Amniotic epithelial cell (primary cell): Measurements from ENCODE around the gene HLA-B.
A peak's percentile ranks its signal among the peaks of the same experiment; 100 is the strongest.

ENCODE experiments used
- DNase-seq: peaks from one replicate; pipeline ENCODE4 v3.0.0-alpha.2; 2010; ENCODE audit warnings: low read depth

Gene HLA-B

GRCh38 chr6:31352683-31353383 lies 4.1 kb downstream of the HLA-B start:
- no peak for DNase-seq

- no peak for DNase-seq
Measured at GRCh38 chr6:31352310-31352682, 4.7 kb downstream of the HLA-B start.

GRCh38 chr6:31351401-31352309 lies 5.3 kb downstream of the HLA-B start:
- DNase-seq = no peak

DNA sequence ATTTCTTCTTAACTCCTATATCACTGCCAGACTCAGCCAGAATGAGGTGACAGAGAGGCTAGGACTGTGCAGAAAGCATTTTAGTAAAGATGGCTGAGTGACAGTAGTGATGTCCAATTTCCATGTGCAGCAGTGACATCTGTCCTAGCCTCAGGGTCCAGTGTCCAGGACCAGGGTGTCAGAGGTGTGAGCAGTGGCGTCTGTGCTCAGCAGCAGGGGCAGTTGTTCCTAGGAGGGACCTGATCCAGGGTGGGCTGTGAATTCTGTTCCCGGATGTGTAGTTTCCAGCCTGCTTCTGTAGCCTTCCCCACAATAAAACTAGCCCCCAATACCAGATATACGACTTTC lies 6.0 kb downstream of the HLA-B start:
- DNase-seq = no peak

- no peak for DNase-seq
Measured at GRCh38 chr6:31350196-31351032, 6.6 kb downstream of the HLA-B start.

DNA sequence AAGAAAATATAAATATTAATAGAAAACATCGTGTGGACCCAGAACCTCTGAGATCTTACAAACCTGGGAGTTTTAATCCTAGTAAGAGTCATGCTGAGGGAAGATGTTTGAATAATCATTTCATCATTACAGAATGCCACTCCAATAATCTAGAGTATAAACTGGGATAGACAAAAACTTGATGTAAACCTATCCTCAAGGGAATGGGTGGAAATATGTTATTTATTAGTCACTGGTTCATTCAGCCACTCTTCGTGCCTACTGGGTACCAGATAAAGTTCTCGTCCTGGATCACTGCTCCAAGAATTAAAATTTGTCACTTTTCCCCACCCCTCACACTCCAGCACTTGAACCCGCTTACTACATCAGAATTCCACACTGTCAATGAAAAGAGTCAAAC lies 7.7 kb downstream of the HLA-B start:
- DNase-seq = no peak

GRCh38 chr6:31345026-31345730 lies 11.8 kb downstream of the HLA-B start:
- DNase-seq = no peak

DNA sequence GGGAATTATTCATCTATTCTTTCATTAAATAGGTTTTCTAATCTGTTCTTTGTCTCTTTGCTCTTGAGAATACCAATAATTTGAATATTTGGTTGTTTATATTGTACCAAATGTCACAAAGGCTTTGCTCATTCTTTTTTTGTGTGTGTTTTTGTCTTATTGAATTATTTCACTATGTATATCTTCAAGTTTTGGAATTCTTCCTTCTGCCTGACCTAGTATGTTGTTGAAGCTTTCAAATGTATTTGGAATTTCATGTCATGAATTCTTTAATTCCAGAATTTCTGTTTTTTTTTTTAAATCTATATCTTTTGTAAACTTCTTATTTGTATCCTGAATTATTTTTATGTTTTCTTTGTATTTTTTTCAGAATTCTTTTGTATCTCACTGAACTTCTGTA lies 16.8 kb downstream of the HLA-B start:
- no peak for DNase-seq

GRCh38 chr6:31339210-31339609 lies 17.8 kb downstream of the HLA-B start:
- DNase-seq = no peak

DNA sequence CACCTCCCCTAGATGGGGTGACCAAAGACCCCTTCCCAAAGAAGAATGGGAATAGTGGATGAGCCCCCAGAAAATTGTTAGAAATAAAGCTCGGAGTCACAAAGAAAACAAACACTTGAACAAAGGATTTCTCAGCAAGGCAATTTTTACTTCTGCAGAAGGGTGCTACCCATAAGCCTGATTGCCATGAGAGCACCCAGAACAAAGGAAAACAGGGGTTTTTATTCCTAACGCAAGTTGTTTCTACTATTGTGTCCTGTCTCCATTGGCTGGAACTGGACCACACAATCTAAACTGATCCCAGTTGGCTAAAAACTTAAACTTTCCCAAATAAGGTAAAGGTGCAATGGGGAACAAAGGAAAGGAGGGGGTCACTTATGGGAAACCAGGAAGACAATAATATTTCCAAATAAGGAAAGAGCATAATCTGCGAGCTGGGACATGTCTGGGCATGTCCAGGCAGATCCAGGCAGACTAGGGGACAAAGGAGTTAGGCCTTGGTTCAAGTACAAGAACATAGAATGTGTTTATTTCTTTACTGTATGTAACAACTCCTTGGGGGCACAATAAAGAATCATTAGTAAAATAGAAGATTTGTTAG lies 20.0 kb downstream of the HLA-B start:
- DNase-seq = peak; percentile 15

DNA sequence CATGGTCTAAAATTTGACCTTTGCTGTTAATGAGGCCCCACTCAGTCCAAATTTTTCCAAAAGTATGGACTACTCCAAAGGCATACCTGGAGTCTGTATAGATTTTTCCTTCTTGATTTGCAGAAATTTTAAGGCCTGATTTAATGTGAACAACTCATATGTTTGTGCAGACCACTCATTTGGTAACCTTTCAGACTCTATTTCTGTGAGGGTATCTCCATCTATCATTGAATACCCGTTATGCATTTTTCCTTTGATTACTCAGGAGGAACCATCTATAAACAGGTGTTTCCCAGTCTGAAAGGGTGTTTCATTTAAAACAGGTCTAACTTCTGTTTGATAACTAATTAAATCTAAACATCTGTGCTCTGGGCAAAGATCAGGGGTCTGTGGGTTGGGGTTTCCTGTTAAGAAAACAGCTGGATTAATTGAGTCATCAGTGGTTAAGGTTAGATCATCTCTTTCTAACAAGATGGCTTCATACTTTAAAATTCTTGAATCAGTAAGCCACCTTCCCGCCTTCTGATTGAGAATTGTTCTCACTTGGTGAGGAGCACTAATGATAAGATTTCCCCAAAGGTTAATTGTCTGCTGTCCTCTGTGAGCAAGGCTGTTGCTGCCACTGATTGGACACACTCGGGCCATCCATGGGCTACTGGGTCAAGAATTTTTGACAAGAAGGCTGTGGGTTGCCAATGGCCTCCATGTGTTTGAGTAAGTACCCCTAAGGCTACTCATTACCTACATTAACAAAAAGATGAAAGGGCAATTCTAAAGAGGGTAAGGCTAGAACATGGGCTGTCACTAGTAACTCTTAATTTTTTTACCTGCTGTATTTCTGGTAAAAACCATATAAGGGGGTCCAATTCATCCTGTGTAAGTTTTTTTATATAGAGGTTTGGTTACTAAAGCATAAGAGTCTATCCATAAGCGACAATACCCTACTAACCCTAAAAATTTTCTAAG lies 24.1 kb downstream of the HLA-B start:
- no peak for DNase-seq

DNA sequence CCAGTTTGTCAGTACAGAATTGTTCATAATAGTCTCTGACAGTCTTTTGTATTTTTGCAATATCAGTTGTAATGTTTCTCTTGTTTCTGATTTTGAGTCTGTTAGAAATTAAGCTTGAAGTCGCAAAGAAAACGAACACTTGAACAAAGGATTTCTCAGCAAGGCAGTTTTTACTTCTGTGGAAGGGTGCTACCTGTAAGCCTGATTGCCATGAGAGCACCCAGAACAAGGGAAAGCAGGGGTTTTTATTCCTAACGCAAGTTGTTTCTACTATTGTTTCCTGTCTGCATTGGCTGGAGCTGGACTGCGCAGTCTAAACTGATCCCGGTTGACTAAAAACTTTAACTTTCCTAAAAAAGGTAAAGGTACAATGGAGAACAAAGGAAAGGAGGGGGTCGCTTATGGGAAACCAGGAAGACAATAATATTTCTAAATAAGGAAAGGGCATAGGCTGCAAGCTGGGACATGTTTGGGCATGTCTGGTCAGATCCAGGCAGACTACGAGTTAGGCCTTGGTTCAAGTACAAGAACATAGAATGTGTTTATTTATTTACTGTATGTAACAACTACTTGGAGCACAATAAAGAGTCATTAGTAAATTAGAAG lies 28.5 kb downstream of the HLA-B start:
- no peak for DNase-seq

GRCh38 chr6:31321820-31322219 lies 35.2 kb downstream of the HLA-B start:
- DNase-seq = no peak

- DNase-seq = no peak
Measured at GRCh38 chr6:31321005-31321707, 35.8 kb downstream of the HLA-B start.

DNA sequence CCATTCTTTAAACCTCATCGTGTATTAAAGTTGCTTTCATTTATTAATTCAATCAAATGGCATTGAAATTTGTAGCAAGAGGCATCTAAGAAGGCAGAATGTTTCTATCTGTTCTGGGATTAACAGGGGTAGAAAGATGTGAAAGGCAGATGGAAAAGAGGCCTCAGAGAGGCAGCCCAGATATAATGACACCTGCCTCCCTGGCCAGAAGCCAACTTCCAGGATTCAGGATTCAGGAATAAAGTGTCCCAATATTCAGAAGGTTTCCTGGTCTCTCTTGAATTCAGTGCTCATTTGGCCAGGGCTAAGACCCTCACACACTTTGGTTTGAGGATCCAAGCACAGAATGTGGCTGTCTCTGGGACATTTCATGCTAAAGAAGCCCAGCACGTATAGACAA lies 39.9 kb downstream of the HLA-B start:
- no peak for DNase-seq

GRCh38 chr6:31309641-31310040 lies 47.3 kb downstream of the HLA-B start:
- no peak for DNase-seq

- DNase-seq = no peak
Measured at GRCh38 chr6:31308845-31309175, 48.2 kb downstream of the HLA-B start.

- no peak for DNase-seq
Measured at GRCh38 chr6:31308050-31308844, 48.7 kb downstream of the HLA-B start.

DNA sequence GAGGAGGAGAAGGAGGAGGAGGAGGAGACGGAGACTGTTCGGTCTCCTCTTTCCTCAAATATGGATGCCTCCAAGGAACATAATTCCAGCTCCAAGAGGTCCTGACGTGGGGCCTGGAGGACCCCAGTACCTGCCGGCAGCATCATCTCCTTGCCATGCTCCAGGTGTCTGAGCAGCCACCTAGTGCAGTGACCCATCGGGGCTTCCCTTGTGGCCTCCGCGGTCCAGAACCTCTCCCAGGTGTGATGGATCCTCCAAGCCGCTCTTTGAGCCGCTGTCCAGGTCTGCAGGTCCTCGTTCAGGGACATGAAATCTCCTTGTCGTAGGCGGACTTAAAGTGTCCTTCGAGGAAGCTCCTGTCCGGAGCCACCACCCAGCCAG lies 49.3 kb downstream of the HLA-B start:
- no peak for DNase-seq
